Measurements from ENCODE around the gene LIG4.
"Not testable (repeated sequence)": the region's sequence is repeated elsewhere in the genome, so short reads cannot be mapped to it uniquely, and the experiment has no call there.

LIG4 gene

DNA sequence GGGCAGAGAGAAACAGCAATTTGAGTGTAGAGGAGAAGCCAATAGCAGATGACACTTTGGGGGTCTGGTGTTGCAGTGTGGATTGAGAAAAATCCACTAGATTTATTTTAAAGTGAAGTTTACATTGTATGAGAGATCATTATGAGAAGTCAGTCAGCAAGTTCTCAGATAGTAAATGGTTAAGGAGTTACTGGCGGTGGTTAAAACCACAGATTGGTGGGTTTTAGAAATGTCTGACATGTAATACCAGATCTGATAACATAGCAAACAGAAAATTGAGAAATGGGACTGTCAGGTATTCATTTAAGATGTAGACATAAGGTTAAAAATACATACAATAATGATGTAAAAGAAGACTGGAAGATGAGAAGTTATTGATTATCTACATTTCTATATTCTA lies 10.1 kb upstream of the LIG4 start:
- no peaks in the 10 kb centered on the region for H3K27me3 ChIP-seq (replicated peaks in 2 of 5; ENCODE audit: control insufficient read depth in 4 of 5, insufficient read depth in 5 of 5, low read length in 4 of 5)
- peaks cover 0 to 7% (median 2%) of the 10 kb centered on the region in 4 experiments for H3K36me3 ChIP-seq (ENCODE audit: control insufficient read depth in 4 of 4, insufficient read depth in 4 of 4, low read length in 3 of 4)
- H3K4me3 ChIP-seq (ENCODE audit: control insufficient read depth in 1 of 7, extremely low read depth in 1 of 7, insufficient read depth in 4 of 7, low read depth in 2 of 7, low read length in 6 of 7), result peak overlapping the region in 1 of 7 experiments; percentile 7
- DNase-seq, result peak in 2 of 3 donors; percentile 78 to 80
- H3K27ac ChIP-seq (ENCODE audit: insufficient read depth in 1 of 2, low read depth in 1 of 2, low read length in 2 of 2, poor library complexity in 1 of 2, severe bottlenecking in 2 of 2), result no peak overlapping the region
- peaks cover 13 to 26% (median 17%) of the 10 kb centered on the region in 4 experiments for H3K4me1 ChIP-seq (ENCODE audit: control extremely low read depth in 1 of 4, control insufficient read depth in 4 of 4, insufficient read depth in 4 of 4, low read length in 3 of 4)
- ChIA-PET POLR2A (no interaction called here), CTCF (interaction anchor here (0.8 to 1.2 kb wide), 2 partner anchors 45 to 282 kb away, joined by 3 to 6 read pairs; no protein-coding TSS in a partner anchor)
- no CpG with 5 or more reads among the region's 1 CpG for WGBS (ENCODE audit: insufficient coverage)
- no peaks in the 10 kb centered on the region for H3K9me3 ChIP-seq (ENCODE audit: control extremely low read depth in 1 of 5, control insufficient read depth in 4 of 5, insufficient read depth in 2 of 5, low read depth in 1 of 5, low read length in 4 of 5)

DNA sequence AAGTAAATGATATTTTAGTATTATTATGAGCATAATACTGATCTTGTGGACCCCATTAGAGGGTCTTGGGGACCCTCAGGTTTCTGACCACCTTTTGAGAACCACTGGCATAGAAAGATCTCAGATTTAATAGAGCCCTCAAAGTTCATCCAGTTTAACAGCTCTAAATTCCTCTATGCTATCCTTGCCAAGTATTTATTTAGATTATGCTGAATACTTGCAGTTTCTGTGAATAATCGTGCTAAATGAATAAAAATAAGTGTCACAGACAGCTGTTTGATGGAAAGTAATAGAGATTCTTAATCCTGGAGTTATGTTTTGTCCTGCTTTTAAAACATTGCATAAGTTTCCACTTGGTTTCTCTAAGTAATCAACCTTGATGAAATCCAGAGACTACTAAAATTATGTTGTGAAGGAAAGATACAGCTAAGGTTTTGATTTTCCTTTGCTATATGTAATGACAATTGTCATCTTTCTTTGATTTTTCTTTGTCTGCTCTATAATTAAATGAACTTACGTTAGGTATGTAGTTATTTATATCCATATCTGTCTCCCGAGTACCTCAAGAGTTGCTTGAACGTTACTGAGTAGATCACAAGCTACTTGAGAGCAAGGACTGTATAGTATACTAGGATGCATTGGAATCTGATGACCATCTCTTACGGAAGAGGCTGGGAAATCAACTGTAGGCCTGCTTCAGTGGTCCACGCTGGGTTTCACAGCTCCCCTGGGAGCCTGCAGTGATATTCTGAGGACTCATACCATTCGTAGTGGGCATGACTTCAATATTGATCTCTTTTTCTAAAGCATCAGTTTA lies 8.6 kb upstream of the LIG4 start:
- WGBS (ENCODE audit: insufficient coverage), result 94% methylated on average over 3 of the region's 7 CpGs
- ChIA-PET POLR2A (no interaction called here), CTCF (interaction anchor here (0.6 to 1.8 kb wide), 3 partner anchors 11 to 47 kb away, joined by 4 to 6 read pairs (median 4); no protein-coding TSS in a partner anchor)

DNA sequence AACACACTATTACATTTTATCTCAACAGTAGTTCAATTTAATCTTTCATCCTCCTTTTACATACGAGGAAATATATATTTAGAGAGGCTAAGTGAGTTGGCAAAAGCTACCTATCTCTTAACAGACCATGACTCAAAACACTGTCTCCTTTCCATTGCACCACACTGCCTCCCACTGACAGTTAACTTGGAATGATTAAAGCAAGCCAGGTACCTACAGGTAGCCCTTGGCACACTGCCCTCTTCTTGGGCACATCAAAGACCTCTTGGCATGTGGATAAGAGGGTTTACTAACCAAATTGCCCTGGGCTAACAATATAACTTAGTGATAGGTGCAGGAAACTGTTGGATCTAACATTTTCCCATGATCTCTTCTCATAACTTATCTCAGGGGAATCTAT lies 4.7 kb upstream of the LIG4 start:
- H3K4me1 ChIP-seq (ENCODE audit: control extremely low read depth in 1 of 4, control insufficient read depth in 4 of 4, insufficient read depth in 4 of 4, low read length in 3 of 4), result peaks cover 13 to 42% (median 31%) of the 10 kb centered on the region in 4 experiments
- peak overlapping the region in 1 of 7 experiments; percentile 12 for H3K4me3 ChIP-seq (ENCODE audit: control insufficient read depth in 1 of 7, extremely low read depth in 1 of 7, insufficient read depth in 4 of 7, low read depth in 2 of 7, low read length in 6 of 7)
- ChIA-PET POLR2A (no interaction called here), CTCF (interaction anchor here (0.6 kb wide), 1 partner anchor 104 kb away, joined by 3 read pairs; no protein-coding TSS in a partner anchor)
- H3K9me3 ChIP-seq (ENCODE audit: control extremely low read depth in 1 of 5, control insufficient read depth in 4 of 5, insufficient read depth in 2 of 5, low read depth in 1 of 5, low read length in 4 of 5), result no peaks in the 10 kb centered on the region
- no CpG with 5 or more reads among the region's 1 CpG for WGBS (ENCODE audit: insufficient coverage)
- DNase-seq, result no peak
- H3K36me3 ChIP-seq (ENCODE audit: control insufficient read depth in 4 of 4, insufficient read depth in 4 of 4, low read length in 3 of 4), result no peaks in the 10 kb centered on the region
- H3K27me3 ChIP-seq (replicated peaks in 2 of 5; ENCODE audit: control insufficient read depth in 4 of 5, insufficient read depth in 5 of 5, low read length in 4 of 5), result no peaks in the 10 kb centered on the region
- H3K27ac ChIP-seq (ENCODE audit: insufficient read depth in 1 of 2, low read depth in 1 of 2, low read length in 2 of 2, poor library complexity in 1 of 2, severe bottlenecking in 2 of 2), result no peak overlapping the region

More for the DNA sequence above, 8.6 kb upstream of the LIG4 start:
- no peak overlapping the region for H3K27ac ChIP-seq (ENCODE audit: insufficient read depth in 1 of 2, low read depth in 1 of 2, low read length in 2 of 2, poor library complexity in 1 of 2, severe bottlenecking in 2 of 2)
- H3K4me3 ChIP-seq (ENCODE audit: control insufficient read depth in 1 of 7, extremely low read depth in 1 of 7, insufficient read depth in 4 of 7, low read depth in 2 of 7, low read length in 6 of 7), result no peak overlapping the region
- no peaks in the 10 kb centered on the region for H3K9me3 ChIP-seq (ENCODE audit: control extremely low read depth in 1 of 5, control insufficient read depth in 4 of 5, insufficient read depth in 2 of 5, low read depth in 1 of 5, low read length in 4 of 5)
- no peak for DNase-seq
- no peaks in the 10 kb centered on the region for H3K27me3 ChIP-seq (replicated peaks in 2 of 5; ENCODE audit: control insufficient read depth in 4 of 5, insufficient read depth in 5 of 5, low read length in 4 of 5)
- no peaks in the 10 kb centered on the region for H3K36me3 ChIP-seq (ENCODE audit: control insufficient read depth in 4 of 4, insufficient read depth in 4 of 4, low read length in 3 of 4)
- H3K4me1 ChIP-seq (ENCODE audit: control extremely low read depth in 1 of 4, control insufficient read depth in 4 of 4, insufficient read depth in 4 of 4, low read length in 3 of 4), result peaks cover 17 to 39% (median 28%) of the 10 kb centered on the region in 4 experiments

DNA sequence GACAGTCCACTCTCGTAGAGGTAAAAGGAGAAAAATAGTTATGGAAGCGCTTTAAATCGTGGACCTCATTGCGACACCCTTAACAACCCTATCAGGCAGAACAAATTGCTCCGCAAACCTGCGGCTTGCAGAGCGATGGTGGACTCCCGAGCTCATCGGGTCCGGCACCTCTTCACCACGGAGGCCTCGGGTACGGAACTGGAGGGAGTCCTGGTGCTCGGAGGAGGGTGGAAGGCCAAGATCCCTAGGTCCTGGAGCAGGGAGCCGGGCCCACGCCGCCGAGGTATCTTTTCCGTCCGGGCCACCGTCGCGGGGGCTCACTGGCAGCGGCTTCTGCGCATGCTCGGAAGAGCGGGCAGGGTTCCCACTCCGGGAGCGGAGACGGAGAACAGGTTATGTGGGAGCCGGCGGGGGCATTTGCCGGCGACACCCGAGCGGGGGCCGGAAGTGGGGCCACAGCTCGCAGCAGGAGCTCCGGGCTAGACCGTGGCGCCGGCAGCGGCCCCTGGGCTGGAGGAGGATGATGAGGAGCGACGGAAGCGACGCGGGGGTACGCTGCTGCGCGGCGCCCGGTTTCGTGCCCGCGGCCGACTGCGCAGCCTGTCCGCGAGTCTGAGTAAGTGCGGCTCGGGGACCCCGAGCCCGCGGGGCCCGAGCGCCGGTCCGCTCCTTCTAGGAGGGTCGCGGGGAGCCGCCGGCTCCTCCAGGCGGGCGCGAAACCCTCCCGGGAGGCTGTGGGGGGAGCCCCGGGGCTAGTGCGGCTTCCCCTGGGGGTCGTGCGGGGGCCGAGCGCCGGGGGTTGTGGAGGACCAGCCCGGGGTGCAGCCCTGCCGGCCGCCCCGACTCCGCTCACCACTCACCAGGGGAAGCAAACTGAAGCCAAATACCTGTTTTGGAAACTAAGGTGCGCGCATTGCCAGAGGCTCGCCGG lies 3.0 kb upstream of the LIG4 start, which contains the start of gene ABHD13:
TSS of gene ABHD13 (plus strand) at position 349 of the 931 bp plus-strand sequence. CDS start 10,827 bp downstream, outside the sequence.
- DNase-seq, result peak; percentile 92 to 96 (median 95)
- ChIA-PET POLR2A (no interaction called here), CTCF (interaction anchor here (1.2 to 1.5 kb wide), 3 partner anchors 13 to 290 kb away, joined by 3 to 6 read pairs (median 4); no protein-coding TSS in a partner anchor)
- peaks cover 21 to 54% (median 37%) of the 10 kb centered on the region in 4 experiments for H3K4me1 ChIP-seq (ENCODE audit: control extremely low read depth in 1 of 4, control insufficient read depth in 4 of 4, insufficient read depth in 4 of 4, low read length in 3 of 4)
- H3K27ac ChIP-seq (ENCODE audit: insufficient read depth in 1 of 2, low read depth in 1 of 2, low read length in 2 of 2, poor library complexity in 1 of 2, severe bottlenecking in 2 of 2), result peak within 1 kb of the TSS; percentile 83 to 93
- H3K4me3 ChIP-seq (ENCODE audit: control insufficient read depth in 1 of 7, extremely low read depth in 1 of 7, insufficient read depth in 4 of 7, low read depth in 2 of 7, low read length in 6 of 7), result peak within 1 kb of the TSS; percentile 68 to 95 (median 86)
- H3K9me3 ChIP-seq (ENCODE audit: control extremely low read depth in 1 of 5, control insufficient read depth in 4 of 5, insufficient read depth in 2 of 5, low read depth in 1 of 5, low read length in 4 of 5), result no peaks in the 10 kb centered on the region
- no peaks in the 10 kb centered on the region for H3K27me3 ChIP-seq (replicated peaks in 2 of 5; ENCODE audit: control insufficient read depth in 4 of 5, insufficient read depth in 5 of 5, low read length in 4 of 5)
- under 1% methylated on average over 74 of the region's 93 CpGs for WGBS (ENCODE audit: insufficient coverage)
- H3K36me3 ChIP-seq (ENCODE audit: control insufficient read depth in 4 of 4, insufficient read depth in 4 of 4, low read length in 3 of 4), result no peaks in the 10 kb centered on the region

DNA sequence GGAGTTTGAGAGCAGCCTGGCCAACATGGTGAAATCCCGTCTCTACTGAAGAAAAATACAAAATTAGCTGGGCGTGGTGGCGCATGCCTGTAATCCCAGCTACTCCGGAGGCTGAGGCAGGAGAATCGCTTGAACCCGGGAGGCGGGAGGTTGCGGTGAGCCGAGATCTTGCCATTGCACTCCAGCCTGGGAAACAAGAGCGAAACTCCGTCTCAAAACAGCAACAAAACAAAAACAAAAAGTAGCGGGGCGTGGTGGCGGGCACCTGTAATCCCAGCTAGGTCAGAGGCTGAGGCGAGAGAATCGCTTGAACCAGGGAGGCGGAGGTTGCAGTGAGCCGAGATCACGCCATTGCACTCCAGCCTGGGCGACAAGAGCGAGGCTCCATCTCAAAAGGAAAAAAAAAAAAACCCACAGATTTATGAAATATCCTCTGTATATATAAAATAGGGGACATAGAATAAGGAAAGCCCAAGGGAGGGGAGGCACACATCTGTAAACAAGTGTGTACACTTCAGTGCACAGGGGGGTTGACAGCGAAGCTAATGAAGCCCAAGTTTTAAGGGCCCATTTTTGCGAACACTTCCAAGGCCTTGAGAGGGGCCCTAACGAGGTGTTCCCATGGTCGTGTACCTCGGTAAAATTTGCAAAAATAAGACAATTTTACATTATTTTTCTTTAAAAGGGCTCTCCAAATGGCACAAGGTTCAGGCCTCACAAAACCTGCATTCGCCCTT lies 2.1 kb upstream of the LIG4 start:
- POLR2A ChIA-PET, result not testable (repeated sequence)
- H3K4me1 ChIP-seq (ENCODE audit: control extremely low read depth in 1 of 4, control insufficient read depth in 4 of 4, insufficient read depth in 4 of 4, low read length in 3 of 4), result peaks cover 23 to 62% (median 44%) of the 10 kb centered on the region in 4 experiments

More for the DNA sequence above, 2.1 kb upstream of the LIG4 start:
- 74% methylated on average over 16 of the region's 27 CpGs for WGBS (ENCODE audit: insufficient coverage)
- Histone ChIP-seq H3K27ac (ENCODE audit: insufficient read depth in 1 of 2, low read depth in 1 of 2, low read length in 2 of 2, poor library complexity in 1 of 2, severe bottlenecking in 2 of 2) (peak overlapping the region; percentile 83 to 93), H3K4me3 (ENCODE audit: control insufficient read depth in 1 of 7, extremely low read depth in 1 of 7, insufficient read depth in 4 of 7, low read depth in 2 of 7, low read length in 6 of 7) (peak overlapping the region; percentile 68 to 95 (median 86))
- not testable (repeated sequence) for DNase-seq; H3K9me3 ChIP-seq (ENCODE audit: control extremely low read depth in 1 of 5, control insufficient read depth in 4 of 5, insufficient read depth in 2 of 5, low read depth in 1 of 5, low read length in 4 of 5); H3K36me3 ChIP-seq (ENCODE audit: control insufficient read depth in 4 of 4, insufficient read depth in 4 of 4, low read length in 3 of 4); H3K27me3 ChIP-seq (replicated peaks in 2 of 5; ENCODE audit: control insufficient read depth in 4 of 5, insufficient read depth in 5 of 5, low read length in 4 of 5)
- CTCF ChIA-PET, result interaction anchor here (1.2 to 1.5 kb wide), 3 partner anchors 14 to 291 kb away, joined by 3 to 6 read pairs (median 4); no protein-coding TSS in a partner anchor

Data from common myeloid progenitor, CD34-positive (primary cell).